HG02623 (cell line): ENCODE data around the gene RASA3.
"Not testable (repeated sequence)": the region's sequence is repeated elsewhere in the genome, so short reads cannot be mapped to it uniquely, and the experiment has no call there.

Experiments
- ATAC-seq: cut with Tn5 transposase; IDR thresholded peaks from one replicate; pipeline ENCODE4 v1.9.1; 2021; ENCODE audit warnings: moderate library complexity; ENCODE audit not compliant: unreplicated experiment

Gene RASA3

GRCh38 chr13:114102131-114102520 lies 30.3 kb downstream of the RASA3 start:
- ATAC-seq: no peak

DNA sequence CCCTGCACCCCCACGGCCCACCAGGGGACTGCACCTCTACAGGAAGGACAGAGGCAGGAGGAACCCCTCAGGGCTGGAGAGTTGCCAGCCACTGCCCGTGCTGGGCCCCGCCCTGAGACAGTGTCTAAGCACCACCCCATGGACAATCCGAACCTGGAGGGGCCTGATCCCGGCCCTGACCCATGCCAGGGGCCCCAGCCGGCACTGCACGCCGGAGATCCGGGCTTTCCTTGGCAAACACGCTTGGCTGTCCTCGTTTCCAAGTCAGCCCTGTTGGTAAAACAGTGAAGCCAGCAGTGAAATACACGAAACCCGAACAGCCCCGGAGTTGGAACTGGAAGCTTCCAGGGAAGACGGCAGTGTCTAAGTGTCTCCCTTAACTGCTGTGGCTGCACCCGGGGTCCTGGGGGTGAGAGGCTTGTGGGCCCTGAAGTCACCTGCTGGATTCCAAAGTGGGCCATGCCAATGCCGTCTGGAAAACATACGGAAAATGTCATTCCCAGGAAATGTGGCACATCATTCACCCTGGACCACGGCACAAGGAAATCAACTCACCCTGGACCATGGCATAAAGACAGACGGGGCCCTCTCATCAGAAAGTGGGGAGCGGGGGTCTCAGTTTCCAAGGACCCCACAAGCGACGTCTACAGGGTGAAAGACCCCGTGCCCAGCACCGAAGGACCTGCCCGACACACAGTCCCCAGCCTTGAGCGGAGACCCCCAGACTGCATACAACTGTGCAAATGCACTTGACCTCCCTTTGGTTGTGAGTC lies 30.9 kb downstream of the RASA3 start:
- no peak for ATAC-seq

DNA sequence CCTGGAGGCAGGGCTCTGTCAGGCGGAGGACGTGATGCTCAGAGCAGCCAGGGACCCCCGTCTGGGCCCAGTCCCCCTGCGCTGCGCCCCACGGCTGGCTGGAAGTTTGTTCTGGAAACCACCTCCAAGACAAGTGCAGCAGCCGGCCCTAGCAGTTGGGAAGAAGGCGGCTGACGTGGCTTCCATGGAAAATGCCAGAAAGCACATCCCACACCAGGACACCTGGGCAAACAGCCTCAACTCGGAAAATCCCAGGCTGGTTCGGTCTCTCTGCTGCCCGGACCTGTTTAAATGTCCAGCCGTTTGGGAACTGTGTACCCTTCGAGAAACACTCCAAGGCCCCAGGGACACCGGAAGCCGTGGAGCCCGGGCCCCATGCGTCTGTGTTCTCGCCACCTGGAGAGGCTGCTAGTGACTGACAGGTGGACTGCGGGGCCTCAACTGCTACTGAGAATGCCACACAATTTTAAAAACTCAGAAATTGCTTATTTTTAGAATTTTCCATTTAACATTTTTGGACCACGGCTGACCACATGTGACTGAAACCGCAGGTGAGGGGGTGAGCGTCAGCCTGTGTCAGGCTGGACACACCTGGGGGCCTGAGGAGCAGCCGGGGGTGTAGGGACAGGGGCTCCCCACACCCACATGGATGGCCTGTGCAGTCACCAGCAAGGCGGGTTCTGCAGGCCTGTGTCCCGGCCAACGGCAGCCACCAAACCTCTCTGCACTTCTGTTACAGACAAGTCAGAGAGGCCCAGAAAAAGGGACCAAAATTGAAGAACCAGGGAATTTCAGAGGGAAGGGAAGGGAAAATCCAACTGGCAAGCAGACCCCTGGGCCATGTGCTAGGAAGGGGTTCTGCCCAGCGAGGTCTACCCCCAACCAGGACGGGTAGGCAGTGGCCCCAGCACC lies 31.7 kb downstream of the RASA3 start:
- no peak for ATAC-seq

GRCh38 chr13:114099918-114100445 lies 32.4 kb downstream of the RASA3 start:
- ATAC-seq: no peak

GRCh38 chr13:114099191-114099590 lies 33.2 kb downstream of the RASA3 start:
- ATAC-seq: no peak

DNA sequence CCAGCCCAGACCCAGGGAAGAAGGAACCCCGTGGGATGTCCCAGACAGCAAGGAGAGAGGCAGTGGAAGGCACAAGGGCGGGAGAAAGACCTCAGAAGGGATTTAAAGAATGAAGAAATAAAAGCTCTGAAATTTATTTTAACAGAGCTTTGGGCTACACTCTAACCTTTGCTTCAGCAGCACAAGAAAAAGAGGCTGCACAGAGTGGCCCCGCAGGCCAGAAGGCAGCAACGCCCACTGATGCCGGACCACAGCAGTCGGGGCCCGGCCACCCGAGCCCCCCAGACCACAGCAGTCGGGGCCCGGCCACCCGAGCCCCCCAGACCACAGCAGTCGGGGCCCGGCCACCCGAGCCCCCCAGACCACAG lies 33.8 kb downstream of the RASA3 start:
- ATAC-seq: not testable (repeated sequence)

DNA sequence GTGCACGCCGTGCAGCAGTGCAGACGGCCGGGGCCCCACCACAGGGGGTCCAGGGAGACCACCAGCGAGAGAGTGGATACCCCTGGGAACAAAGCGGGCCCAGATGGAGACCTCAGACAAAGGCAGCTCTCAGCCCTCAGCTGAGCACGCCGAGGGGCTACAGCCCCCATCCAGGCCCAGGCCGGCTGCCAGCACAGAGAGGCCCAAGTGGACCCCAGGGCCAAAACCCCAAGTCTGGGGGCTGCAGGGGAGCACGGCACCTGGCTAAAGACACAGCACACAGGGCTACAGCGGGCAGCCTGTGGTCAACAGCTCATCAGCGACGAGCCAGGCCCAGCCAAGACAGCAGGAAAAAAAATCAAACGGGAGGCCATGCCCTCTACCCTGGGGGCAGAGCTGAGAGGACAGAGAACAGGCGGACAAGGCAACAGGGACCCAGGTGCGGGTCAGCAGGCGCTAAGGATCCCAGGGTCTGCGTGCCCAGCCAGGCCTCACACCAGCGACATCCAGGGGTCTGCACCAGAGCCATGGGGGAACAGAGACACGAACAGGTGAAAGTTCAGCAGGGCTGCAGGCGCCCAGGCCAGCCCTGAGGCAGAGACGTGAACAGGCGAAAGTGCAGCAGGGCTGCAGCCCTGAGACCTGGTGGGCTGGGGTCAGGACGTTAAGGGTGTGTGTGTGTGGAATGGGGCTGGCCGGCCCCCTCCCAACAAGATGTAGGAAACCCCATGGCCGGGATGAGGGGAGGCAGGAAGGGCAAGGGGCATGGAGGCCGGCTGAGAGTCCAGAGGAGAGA lies 34.3 kb downstream of the RASA3 start:
- no peak for ATAC-seq

DNA sequence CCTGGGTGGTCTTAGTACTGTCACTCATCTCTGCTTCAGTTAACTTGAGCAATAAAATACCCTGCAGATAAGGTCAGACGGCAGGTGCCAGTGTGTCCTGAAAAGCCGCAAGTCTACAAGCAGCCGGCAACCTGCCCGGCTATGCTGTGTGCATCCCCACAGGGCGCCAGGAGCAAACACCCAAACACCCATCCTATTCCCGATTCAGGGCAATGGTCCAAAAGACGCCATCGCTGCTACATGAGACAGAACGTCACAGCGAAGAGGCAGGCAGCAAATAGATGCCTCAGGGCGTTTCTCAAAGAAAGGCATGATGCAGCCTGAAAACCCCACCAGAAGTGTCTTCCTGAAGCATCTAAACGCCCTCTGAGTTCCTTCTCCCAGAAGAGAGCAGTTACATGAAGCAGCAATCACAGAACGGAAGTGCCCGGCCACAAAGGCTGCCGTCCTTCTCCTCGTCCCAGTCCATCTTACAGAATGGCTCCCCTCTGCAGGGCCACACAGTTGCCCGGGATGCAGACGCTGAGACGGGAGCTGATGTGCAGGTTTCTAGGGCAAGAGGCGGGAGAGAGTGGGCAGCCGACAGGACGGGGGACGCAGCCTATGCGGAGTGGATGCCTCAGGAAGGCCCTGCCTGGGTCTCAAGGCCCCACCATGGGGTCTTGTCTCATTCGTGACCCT lies 35.1 kb downstream of the RASA3 start:
- no peak for ATAC-seq

- ATAC-seq: no peak
These were observed 35.6 kb downstream of the RASA3 start for GRCh38 chr13:114096811-114097211.

- ATAC-seq: no peak
These were observed 36.4 kb downstream of the RASA3 start for GRCh38 chr13:114096031-114096485.

- no peak for ATAC-seq
These were observed 36.9 kb downstream of the RASA3 start for GRCh38 chr13:114095486-114095885.

- ATAC-seq: no peak
These were observed 39.3 kb downstream of the RASA3 start for GRCh38 chr13:114093118-114093517.

GRCh38 chr13:114092468-114092867 lies 40.0 kb downstream of the RASA3 start:
- ATAC-seq: no peak

DNA sequence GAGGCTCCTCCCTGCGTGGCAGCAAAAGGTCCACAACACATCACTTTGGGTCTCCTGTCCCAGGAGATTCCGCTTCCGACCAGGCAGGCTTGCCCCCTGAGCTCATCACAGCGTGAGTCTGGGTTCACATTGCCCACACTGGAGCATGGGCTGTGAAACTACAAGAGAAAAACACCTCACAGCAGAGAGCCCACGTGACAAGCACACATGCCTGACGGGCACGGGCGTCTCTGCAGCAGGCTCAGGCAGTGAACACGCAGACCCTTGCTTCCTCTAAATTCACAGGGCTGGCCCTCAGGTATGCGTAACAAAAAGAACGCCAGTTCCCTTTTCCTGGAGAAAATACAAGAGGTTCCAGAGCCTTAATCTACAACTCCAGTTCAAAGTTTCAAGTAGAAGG lies 41.9 kb downstream of the RASA3 start:
- ATAC-seq: no peak

DNA sequence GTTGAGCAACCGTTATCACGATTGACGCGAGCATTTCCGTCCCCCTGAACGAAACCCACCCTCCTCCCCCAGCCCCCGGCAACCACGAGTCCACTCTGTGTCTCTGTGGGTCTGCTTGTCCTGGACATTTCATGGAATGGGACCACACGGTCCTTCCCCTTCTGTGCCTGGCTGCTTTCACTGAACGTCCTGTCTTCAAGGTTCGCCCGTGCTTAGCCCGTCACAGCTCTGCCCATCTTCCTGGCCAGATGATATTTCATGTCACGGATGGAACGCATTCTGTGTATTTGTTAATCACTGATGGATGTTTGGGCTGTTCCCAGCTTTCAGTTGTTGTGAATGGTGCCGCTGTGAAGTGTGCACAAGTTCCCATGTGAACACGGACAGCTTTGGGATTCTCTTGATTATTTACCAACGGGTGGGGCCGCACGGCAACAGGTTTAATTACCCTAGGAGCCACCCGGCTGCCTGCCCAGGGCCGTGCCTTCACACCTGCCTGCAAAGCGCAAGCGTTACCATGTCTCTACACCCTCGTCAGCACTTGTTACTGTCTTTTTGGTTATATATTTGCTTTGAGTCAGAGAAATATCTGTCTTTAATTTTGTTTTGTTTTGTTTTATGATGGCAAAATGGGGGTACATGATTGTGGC lies 42.5 kb downstream of the RASA3 start:
- ATAC-seq: no peak

- no peak for ATAC-seq
These were observed 43.1 kb downstream of the RASA3 start for GRCh38 chr13:114089341-114089740.

DNA sequence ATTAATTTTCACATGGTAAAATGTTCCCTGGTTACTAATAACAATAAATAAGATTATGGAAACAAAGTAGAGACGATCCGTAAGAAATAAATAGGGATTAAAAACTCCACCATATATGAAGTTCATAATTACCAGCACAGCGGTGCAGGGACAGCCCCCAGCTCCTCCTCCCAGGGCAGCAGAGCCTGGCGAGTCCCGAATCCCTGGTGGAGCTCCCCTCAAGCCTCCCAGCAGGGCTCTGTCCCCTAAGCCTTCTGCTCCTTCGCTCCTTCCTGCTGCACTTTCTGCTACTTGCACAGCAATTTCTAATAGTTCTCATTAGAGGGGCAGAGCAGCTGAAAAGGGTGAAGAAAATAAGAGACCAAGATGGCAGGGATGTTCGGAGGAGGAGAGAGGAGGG lies 43.6 kb downstream of the RASA3 start:
- ATAC-seq: no peak

GRCh38 chr13:114088234-114088633 lies 44.2 kb downstream of the RASA3 start:
- ATAC-seq: no peak

- no peak for ATAC-seq
These were observed 45.0 kb downstream of the RASA3 start for GRCh38 chr13:114087430-114087829.
